ENCODE results near the gene FADS1.

DNA sequence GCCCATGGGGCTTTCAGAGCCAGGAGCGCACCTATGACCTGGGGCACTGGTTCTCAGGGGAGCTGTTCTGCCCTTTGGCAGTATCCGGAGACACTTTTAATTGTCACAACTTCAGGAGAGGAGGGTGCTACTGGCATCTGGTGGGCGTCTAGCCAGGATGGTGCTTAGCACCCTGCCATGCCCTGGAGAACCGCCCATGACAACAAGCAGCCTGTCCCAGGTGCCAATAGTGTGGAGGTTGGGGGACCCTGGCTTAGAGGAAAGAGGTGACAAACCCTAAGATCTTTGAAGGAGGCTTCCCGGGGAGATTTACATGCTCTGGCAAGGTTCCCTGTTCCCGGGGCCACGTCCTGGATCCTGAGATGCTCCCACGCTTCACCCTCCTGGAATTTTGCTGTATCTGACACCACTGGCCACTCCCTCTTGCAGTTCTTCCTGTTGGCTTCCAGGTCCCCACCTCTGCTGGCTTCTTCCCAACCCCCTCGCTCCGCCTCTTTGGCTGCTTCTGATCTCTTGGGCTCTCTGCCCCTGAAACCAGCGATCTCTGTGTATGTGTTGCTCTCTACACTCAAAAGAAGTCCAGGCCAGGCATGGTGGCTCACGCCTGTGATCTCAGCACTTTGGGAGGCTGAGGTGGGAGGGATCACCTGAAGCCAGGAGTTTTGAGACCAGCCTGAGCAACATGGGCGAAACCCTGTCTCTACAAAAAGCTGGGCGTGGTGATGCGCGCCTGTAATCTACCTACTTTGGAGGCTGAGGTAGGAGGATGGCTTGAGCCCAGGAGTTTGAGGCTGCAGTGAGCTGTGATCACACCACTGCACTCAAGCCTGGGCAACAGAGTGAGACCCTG, 43.5 kb upstream of the FADS1 start:
- TF ChIP-seq, protein P1, sequence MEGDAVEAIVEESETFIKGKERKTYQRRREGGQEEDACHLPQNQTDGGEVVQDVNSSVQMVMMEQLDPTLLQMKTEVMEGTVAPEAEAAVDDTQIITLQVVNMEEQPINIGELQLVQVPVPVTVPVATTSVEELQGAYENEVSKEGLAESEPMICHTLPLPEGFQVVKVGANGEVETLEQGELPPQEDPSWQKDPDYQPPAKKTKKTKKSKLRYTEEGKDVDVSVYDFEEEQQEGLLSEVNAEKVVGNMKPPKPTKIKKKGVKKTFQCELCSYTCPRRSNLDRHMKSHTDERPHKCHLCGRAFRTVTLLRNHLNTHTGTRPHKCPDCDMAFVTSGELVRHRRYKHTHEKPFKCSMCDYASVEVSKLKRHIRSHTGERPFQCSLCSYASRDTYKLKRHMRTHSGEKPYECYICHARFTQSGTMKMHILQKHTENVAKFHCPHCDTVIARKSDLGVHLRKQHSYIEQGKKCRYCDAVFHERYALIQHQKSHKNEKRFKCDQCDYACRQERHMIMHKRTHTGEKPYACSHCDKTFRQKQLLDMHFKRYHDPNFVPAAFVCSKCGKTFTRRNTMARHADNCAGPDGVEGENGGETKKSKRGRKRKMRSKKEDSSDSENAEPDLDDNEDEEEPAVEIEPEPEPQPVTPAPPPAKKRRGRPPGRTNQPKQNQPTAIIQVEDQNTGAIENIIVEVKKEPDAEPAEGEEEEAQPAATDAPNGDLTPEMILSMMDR (IDR thresholded peaks at IDR 0.05), result no peak
- no peak for TF ChIP-seq POLR2A (IDR thresholded peaks at IDR 0.05)
